Hematopoietic multipotent progenitor cell (in vitro differentiated cells): ENCODE results near the gene KCNN3. TPM values are rescaled to one million over a fixed set of nuclear protein-coding genes. Genes with fewer than 3 reads are reported as not detected.

Source experiments
- total RNA-seq: library from RNA; depleted of rRNA; stranded (reverse); fragments of >200 nt; gene quantifications from one replicate; pipeline ENCODE4 v1.2.3, GENCODE V29; 2012

The KCNN3 gene
- total RNA-seq, 1 donor, result under 0.01 TPM

Other genes with a start within 250 kb of the KCNN3 start
- gene PMVK, start 66.4 kb upstream of the KCNN3 start, total RNA-seq, result 17.2 TPM
- gene PBXIP1, start 85.8 kb upstream of the KCNN3 start, total RNA-seq, result 520 TPM
- 25.6 TPM for gene PYGO2, start 91.5 kb upstream of the KCNN3 start, total RNA-seq
- gene SHC1, start 100.5 kb upstream of the KCNN3 start, total RNA-seq, result 59.5 TPM
- gene CKS1B, start 104.4 kb upstream of the KCNN3 start, total RNA-seq, result 22.9 TPM
- 35.0 TPM for gene FLAD1, start 113.1 kb upstream of the KCNN3 start, total RNA-seq
- gene LENEP, start 123.3 kb upstream of the KCNN3 start, total RNA-seq, result 0.54 TPM
- 22.6 TPM for gene ZBTB7B, start 132.5 kb upstream of the KCNN3 start, total RNA-seq
- under 0.01 TPM for gene DCST2, start 163.5 kb upstream of the KCNN3 start, total RNA-seq
- gene DCST1, start 163.5 kb upstream of the KCNN3 start, total RNA-seq, result under 0.01 TPM
- 60.1 TPM for gene ADAM15, start 181.0 kb upstream of the KCNN3 start, total RNA-seq
- gene EFNA4, start 193.5 kb upstream of the KCNN3 start, total RNA-seq, result 5.9 TPM
- 4.8 TPM for gene EFNA3, start 208.6 kb upstream of the KCNN3 start, total RNA-seq